B cell (primary cell): Measurements from ENCODE around the gene CAPN15.

Experiments used
- EZH2 ChIP-seq: IDR thresholded peaks from 2 replicates; pipeline ENCODE4 v1.6.1; 2012; ENCODE audit warnings: borderline replicate concordance, low read depth, mild to moderate bottlenecking, moderate library complexity, low read length; ENCODE audit not compliant: insufficient read depth, poor library complexity, severe bottlenecking
- TF ChIP-seq, protein P1 (sequence below): fragments of 200-600 bp; IDR thresholded peaks from one replicate; pipeline ENCODE4 v1.8.0; 2022; ENCODE audit warnings: antibody characterized with exemption, mild to moderate bottlenecking

- TF ChIP-seq EZH2 = no peak
- TF ChIP-seq, protein P1, sequence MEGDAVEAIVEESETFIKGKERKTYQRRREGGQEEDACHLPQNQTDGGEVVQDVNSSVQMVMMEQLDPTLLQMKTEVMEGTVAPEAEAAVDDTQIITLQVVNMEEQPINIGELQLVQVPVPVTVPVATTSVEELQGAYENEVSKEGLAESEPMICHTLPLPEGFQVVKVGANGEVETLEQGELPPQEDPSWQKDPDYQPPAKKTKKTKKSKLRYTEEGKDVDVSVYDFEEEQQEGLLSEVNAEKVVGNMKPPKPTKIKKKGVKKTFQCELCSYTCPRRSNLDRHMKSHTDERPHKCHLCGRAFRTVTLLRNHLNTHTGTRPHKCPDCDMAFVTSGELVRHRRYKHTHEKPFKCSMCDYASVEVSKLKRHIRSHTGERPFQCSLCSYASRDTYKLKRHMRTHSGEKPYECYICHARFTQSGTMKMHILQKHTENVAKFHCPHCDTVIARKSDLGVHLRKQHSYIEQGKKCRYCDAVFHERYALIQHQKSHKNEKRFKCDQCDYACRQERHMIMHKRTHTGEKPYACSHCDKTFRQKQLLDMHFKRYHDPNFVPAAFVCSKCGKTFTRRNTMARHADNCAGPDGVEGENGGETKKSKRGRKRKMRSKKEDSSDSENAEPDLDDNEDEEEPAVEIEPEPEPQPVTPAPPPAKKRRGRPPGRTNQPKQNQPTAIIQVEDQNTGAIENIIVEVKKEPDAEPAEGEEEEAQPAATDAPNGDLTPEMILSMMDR = no peak
These were observed 1.6 kb downstream of the CAPN15 start for GRCh38 chr16:529012-529575.
